Tibial artery (tissue), 4 donors: ENCODE results near the gene SPDL1.

Source experiments
- DNase-seq, 2 donors: peaks; one replicate each; pipeline ENCODE4 v3.0.0-alpha.2; 2019
- H3K27ac ChIP-seq, 2 donors: fragments of 200-600 bp; sonication (generic) in 1 of 2; 1 replicate in 1 of 2; 2 replicates in 1 of 2; pipeline ENCODE4 v1.5.1; 2018 to 2019; ENCODE audit warnings: mild to moderate bottlenecking in 1 of 2
- H3K27me3 ChIP-seq, 2 donors: fragments of 200-600 bp; sonication (generic) in 1 of 2; one replicate each; pipeline versions ENCODE4 v1.5.1 to v1.6.0; 2016 to 2019
- H3K36me3 ChIP-seq, 3 donors: fragments of 200-600 bp; sonication (generic) in 2 of 3; one replicate each; pipeline ENCODE4 v1.5.1; 2016 to 2019; ENCODE audit warnings: mild to moderate bottlenecking in 2 of 3
- H3K4me1 ChIP-seq, 4 donors: fragments of 200-600 bp; sonication (generic) in 2 of 4; 1 replicate in 3 of 4; 2 replicates in 1 of 4; pipeline ENCODE4 v1.5.1; 2016 to 2019
- H3K4me3 ChIP-seq, 2 donors: fragments of 200-600 bp; sonication (generic) in 1 of 2; 1 replicate in 1 of 2; 2 replicates in 1 of 2; pipeline ENCODE4 v1.5.1; 2018 to 2019; ENCODE audit warnings: mild to moderate bottlenecking in 2 of 2
- H3K9me3 ChIP-seq, 3 donors: fragments of 200-600 bp; sonication (generic) in 1 of 3; one replicate each; pipeline ENCODE4 v1.5.1; 2016 to 2019
- CTCF ChIP-seq, 2 experiments: fragments of 200-600 bp in 1 of 2; fragments of 450-650 bp in 1 of 2; IDR thresholded peaks; one replicate each; pipeline ENCODE4 v1.5.1; 2017 to 2019; ENCODE audit warnings: antibody characterized with exemption in 2 of 2, mild to moderate bottlenecking in 1 of 2, moderate library complexity in 1 of 2
- intact Hi-C: fragments of 100-400 bp; cut with DNase I; formaldehyde crosslinking; loops from one replicate; pipeline ENCODE4 v1.15.0; 2023; ENCODE audit warnings: low total_unique reads

Gene SPDL1

GRCh38 chr5:169650701-169651331 is 67.2 kb downstream of the SPDL1 start:
- DNase-seq = no peak
- no peaks in the 10 kb centered on the region for H3K9me3 ChIP-seq
- no peaks in the 10 kb centered on the region for H3K36me3 ChIP-seq
- no peaks in the 10 kb centered on the region for H3K27me3 ChIP-seq
- no peak overlapping the region for H3K27ac ChIP-seq
- no peak overlapping the region for H3K4me3 ChIP-seq
- intact Hi-C loops = no loop called here
- H3K4me1 ChIP-seq = peaks cover 0 to 4% (median 0%) of the 10 kb centered on the region in 4 donors
- no peak for TF ChIP-seq CTCF (IDR thresholded peaks at IDR 0.05)

- no peak for TF ChIP-seq CTCF (IDR thresholded peaks at IDR 0.05)
- Histone ChIP-seq H3K36me3 (no peaks in the 10 kb centered on the region), H3K4me1 (peaks cover 0 to 4% (median 0%) of the 10 kb centered on the region in 4 donors), H3K27ac (no peak overlapping the region), H3K4me3 (no peak overlapping the region), H3K27me3 (no peaks in the 10 kb centered on the region), H3K9me3 (no peaks in the 10 kb centered on the region)
- intact Hi-C loops = no loop called here
- DNase-seq = no peak
Measured at GRCh38 chr5:169651526-169651925, 68.0 kb downstream of the SPDL1 start.

GRCh38 chr5:169652057-169652456 is 68.5 kb downstream of the SPDL1 start:
- TF ChIP-seq CTCF (IDR thresholded peaks at IDR 0.05) = no peak
- H3K27ac ChIP-seq = no peak overlapping the region
- intact Hi-C loops = no loop called here
- H3K27me3 ChIP-seq = no peaks in the 10 kb centered on the region
- no peaks in the 10 kb centered on the region for H3K9me3 ChIP-seq
- peaks cover 0 to 4% (median 0%) of the 10 kb centered on the region in 4 donors for H3K4me1 ChIP-seq
- no peak overlapping the region for H3K4me3 ChIP-seq
- no peak for DNase-seq
- H3K36me3 ChIP-seq = no peaks in the 10 kb centered on the region

GRCh38 chr5:169653091-169653490 is 69.5 kb downstream of the SPDL1 start:
- intact Hi-C loops = no loop called here
- Histone ChIP-seq H3K27me3 (no peaks in the 10 kb centered on the region), H3K36me3 (no peaks in the 10 kb centered on the region), H3K4me1 (peaks cover 0 to 4% (median 0%) of the 10 kb centered on the region in 4 donors), H3K9me3 (no peaks in the 10 kb centered on the region), H3K27ac (no peak overlapping the region), H3K4me3 (no peak overlapping the region)
- TF ChIP-seq CTCF (IDR thresholded peaks at IDR 0.05) = no peak
- no peak for DNase-seq
